ENCODE results near the gene LYRM4.

The LYRM4 gene

DNA sequence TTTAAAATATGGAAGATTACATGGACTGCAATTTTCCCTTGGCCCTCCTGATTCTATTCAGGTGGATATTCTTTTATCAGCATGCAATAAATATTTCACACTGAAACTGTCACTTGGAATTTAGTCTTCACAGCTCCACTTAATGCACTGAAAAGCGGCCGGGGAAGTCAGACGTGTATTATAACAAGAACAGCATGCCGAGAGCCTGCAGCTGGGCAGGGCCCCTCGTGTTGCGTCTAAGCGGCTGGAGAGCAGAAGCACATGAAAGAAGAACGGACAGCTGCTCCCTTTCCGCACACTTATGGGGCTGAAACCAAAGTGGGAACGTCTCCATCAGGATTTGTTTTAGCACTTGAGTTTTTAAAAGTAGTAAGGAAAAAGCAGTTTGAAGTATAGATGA, 57.2 kb downstream of the LYRM4 start:
- no peak for FAIRE-seq

DNA sequence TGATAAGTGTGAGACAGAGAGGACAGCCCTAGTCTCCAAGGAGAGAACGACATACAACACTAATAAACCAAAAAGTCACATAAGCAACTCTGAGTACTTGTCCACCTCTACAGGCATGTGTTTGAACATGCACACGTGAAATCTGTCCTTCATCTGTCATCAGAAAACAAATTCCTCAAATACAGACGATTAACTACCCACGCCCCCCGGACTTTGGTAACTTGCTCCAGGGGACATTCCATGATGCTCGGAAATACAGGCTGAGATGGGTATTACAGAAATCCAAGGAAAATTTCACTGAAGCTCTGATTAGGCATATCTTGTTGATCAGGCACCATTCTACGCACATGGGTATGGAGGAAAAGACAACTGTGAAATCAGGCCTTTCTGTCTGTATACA, 57.8 kb downstream of the LYRM4 start:
- no peak for FAIRE-seq

DNA sequence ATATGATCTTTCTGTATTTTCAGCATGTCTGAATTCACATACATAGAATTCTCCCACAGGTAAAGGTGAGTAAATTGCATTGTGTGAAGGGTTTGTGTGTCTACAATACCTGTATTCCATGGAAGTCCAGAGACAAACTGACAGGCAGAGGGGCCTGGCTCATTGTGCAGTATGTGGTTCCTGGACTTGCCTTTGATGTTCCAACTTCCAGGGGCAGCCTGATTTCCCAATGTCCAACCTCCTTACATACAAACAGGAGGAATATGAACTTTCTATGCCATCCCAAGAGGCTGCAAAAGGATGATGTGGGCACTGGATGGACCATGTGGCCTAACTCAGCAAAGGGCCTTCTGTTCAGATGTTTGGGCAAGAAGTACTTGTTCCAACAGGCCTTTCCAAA, 58.5 kb downstream of the LYRM4 start:
- FAIRE-seq: no peak

DNA sequence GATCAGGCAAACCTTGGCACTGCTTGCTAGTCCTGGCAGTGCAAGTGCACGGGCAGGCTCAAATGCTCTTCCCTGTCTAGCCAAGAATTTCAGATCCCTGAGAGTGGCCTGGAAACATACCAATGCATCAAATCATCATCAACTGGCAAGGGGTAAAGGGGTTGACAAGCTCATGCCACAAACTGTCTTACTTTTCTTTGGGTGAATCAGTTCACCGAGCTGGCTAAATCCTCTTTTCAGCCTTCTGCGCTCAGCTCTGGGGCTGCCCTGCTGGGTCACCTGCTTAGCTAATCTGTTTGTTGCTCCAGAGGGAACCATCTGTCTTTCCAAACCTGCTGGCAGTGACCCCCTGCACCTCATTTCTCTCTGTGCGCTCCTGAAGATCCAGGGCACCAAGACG, 59.5 kb downstream of the LYRM4 start:
- no peak for FAIRE-seq

DNA sequence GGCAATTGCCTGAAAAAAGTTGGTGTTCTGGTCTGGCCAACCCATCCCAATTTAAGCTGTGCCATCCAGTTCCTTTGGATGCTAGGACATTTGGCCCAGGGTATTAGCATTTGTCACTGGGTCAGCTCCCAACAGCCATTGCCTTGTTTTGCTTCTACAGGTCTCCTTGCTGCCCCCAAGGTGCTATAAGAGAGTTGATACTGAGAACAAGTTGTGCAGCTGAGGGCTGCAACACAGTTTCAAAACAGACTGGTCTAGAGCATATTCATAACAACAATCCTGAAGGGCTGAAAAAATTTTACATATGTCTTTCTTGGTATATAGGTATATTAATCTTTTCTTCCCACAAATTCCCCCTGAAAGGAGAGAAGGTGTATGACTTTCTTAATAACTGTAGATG, 61.0 kb downstream of the LYRM4 start:
- no peak for FAIRE-seq

DNA sequence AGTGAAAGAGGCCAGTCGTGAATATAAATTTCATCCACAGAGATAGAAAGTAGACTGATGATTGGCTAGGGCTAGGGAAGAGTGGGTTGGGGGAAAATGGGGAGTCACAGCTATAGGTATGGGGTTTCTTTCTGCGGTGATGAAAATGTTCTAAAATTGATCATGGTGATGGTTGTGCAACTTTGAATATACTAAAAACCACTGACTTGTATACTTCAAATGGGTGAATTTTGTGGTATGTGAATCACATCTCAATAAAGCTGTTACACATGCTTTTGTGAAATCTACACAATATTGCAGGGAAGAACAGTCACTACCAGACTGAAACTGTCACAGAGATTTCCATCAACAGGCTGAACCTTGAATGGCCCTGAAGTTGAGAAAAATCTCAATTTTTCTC, 61.5 kb downstream of the LYRM4 start:
- no peak for FAIRE-seq

DNA sequence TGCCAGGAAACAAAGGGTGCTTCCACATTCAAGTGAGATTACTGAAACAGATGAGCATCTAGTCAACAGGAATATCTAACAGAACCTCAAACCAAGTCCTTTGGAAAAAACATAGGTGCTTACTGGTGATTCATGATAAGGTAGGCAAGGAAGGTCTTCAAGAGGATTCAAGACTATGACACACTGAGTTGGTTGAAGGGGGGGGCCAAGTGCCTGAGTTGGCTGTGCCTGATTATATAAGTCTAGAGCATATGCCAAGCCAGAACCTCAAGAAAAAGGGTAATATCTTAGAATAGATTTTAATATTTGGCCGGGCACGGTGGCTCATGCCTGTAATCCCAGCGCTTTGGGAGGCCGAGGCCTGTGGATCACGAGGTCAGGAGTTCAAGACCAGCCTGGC, 63.7 kb downstream of the LYRM4 start:
- no peak for FAIRE-seq

DNA sequence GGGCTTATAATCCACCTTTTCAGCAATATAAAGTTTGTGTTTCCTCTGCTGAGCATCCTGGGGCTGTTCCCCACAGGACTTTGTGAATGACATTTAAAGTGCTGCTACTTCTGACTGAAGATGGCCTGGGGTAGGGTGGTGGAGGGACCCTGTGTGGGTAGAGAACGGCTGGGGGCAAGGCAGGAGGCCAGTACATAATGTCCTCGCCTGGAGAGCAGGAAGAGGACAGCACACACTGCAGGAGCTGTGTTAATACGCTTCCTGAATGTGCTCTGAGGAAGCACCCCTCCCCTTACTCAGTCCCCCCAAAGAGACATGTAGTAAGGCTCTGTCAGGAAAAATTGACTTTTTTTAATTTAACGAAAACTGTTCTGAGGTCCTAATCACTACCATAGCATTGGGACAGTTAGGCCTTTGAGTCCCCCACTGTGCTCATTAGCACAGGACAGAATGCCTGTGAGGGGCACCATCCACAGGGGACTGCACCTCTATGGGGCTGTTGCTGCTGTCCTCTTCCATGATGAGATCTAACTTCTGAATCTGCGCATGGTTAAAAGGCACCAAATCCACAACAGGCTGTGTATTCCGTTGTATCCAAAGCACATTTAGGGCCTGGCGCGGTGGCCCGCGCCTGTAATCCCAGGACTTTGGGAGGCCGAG, 68.5 kb downstream of the LYRM4 start:
- FAIRE-seq: no peak

DNA sequence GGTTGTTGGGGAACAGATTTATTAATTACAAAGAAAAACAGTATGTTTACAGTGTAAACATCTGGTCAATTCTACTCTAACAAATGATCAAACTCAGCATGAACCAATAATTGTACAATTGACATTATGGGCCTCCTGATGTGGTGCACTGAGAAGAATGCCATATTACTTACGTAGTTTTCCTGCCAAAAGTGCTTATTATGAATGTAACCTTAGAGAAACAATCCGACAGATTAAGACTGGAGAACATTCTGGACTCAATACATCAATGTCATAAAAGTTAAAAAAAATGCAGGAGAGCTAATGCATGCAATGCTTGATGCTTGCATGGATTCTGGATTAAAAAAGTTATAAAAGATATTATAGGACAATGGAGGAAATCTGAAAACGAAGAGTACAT, 69.0 kb downstream of the LYRM4 start:
- FAIRE-seq: no peak

DNA sequence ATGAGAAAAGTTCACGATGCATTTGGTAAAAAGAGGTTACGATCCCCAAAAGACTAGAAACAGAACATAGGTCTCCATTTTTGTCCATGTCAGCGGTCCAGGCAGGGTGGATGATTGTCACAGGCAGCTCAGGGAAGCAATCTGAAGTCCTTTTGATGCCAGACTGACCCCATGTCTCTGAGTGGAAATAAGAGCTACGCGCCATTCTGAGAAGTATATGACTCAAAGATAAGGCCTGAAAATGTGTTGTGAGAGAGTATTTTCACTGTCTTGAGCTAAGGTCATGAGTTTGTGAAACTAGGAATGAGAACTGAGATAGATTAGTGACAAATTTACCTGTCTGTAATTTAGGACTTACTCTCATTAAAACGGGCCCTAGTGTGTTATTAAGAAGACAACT, 69.5 kb downstream of the LYRM4 start:
- FAIRE-seq: no peak

DNA sequence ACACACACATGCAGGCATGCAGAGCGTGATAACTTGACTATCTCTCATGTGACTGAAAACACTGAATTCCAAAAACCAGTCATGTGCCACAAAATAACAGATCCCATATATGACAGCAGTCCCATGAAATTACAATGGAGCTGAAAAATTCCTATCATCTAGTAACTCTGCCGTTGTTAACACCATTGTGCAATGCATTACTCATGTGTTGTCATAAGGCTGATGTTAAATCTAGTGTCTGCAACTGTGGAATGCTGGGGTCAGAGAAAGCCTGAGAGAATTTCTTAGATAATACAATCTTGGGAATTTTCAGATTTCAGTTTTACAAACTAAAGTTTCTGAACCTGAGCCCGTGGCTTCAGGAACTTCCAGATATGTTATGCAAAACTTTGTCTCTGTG, 70.2 kb downstream of the LYRM4 start:
- FAIRE-seq: no peak

DNA sequence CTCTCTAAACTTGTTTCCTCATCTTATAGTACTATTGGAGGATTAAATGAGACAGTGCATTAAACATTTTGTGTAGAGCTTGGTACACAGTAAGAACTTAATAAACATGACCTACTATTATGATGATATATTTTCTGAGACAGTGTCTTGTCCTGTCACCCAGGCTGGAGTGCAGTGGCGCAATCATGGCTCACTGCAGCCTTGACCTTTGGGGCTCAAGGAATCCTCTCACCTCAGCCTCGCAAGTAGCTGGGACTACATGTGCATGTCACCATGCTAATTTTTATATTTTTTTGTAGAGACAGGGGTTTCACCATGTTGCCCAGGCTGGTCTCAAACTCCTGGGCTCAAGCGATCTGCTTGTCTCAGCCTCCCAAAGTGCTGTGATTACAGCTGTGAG, 72.1 kb downstream of the LYRM4 start:
- no peak for FAIRE-seq

DNA sequence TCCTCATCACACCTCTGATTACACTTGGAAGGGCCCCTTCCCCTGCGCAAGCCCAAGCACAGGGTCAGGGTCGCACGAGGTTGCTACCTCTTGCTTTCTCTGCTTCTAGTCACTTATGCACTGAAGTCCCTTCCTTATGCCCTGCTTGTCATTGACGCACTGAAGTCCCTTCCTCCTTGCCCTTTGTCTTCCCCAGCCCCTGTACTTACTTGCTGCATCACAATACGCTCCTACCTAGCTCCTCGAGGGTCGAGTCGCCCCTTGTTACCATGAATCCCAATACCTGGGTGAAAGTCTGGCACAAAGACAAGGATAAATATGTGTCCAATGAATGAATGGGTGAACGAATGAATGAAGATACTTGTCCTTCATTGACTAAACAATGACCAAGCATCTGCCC, 75.9 kb downstream of the LYRM4 start:
- FAIRE-seq: no peak

DNA sequence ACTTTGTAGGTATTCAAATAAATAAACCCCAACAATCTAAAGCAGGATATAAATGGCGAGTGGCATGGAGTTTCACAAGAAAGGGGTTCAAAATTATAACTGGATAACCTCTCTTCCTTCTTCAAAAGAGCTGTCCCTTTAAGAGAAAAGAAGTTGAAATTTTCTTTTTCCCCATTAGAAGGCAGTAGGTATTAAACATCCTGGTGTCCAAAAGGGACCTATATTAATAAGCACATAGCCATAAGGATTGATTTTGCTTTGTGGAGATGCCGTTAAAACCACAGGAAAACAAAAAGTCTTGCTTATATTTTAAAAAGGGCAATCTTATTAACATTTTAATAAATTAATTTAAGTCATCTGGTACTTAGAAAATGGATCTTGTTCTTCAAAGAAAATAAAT, 76.5 kb downstream of the LYRM4 start:
- FAIRE-seq: no peak

DNA sequence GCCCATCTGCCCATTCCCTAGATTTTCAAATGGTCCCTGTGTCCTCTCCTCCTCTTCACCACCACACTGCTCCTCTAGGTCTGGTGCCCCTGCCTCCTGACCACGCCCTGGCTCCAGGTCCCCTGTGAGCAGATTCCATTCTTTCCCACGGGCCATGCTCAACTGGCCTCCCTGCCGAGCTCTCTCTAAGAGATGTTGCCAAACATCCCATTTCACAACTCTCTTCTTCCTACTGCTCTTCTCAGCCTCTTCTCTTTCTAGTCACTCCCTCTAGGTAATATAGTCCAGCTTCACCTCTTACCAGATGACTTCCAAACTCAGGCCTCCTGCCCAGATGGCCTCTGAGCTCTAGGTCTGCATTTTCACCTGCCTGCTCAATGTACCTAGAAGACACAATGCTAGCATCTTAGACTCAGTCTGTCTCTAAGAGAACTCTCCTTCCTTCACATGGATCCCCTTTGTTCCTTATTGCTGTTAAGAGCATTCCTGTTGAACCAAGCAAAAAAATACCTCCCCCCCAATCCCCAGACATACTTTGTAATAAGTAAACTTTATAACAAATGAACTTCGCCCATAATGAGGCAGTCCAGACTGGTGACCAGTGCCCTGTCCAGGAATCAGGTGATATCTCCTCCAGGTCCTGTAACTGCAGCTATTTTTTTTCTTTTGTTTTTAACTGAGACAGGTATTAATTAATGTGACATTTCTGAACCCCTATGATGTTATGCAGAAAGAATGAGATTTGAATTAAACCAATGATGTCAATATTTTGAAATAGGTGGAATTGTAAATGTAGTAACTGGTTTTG, 79.0 kb downstream of the LYRM4 start:
- FAIRE-seq: no peak

DNA sequence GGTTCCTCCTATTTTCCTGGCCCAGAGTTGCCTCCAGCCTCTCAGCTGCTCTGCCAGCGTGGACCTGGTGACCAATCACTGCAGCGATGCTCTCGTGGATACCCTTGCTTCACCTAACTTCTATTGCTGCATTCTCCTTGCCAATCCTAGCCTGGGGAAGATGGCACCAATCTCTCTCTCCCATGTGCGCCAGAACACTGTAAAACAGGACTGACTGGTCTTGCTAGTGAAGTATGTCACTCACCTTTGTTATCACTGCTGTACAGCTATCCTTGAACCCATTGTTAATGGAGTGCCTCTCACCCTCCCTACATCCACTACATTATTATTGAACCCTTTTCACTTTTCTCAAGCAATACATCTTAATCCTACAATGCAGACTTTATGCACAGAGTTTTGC, 80.1 kb downstream of the LYRM4 start:
- no peak for FAIRE-seq

DNA sequence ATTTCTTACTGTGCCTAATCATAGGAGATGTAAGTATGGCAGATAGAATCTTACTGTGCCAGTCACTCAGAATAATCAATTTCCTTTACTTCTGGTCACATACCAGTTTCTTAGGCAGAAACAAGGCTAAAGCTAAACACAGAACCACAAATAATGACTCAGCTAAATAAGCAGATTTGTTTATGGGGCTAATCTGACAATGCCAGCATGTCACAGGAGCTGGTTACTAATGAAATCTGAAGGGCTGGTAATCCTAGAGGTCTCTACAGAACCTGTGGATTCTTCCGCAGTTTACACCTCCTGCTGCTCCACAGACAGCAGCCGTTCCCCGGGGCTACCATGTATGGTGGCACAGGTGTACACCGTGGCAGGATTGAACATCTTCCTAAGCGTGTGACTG, 80.8 kb downstream of the LYRM4 start:
- FAIRE-seq: no peak

DNA sequence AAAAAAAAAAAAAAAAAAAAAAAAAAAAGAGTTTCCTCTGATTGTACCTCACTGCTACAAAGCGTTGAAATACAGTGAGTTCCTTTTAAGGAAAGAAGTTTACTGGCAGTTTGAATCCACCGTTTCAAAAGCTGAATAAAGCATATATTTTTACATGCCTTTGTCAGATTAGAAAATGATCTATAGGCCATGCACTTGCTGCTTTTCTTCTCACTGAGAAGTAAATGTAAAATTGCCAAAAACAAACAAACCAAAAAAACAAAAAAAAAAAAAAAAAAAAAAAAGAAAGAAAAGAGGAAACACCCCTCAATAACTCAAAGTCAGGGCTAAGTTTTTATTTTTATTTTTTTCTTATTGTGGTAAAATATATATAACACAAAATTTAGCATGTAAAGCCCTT, 81.9 kb downstream of the LYRM4 start:
- no peak for FAIRE-seq

DNA sequence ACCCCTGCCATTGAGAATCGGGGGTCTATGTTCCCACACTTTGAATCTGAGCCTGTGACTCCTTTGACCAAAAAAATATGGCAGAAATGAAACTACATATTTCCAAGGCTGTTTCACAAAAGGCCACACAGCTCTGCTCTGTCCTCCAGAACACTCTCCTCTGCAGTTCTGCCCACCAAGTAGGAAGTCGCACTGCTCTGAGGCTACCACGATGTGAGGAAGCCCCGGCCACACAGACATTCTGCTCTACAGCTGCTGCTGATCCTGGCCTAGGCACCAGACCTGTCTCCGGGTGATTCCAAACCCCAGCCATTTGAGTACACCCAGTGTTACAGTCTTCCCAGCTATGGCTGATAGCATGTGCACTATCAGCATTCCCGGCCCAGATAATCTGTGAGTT, 85.1 kb downstream of the LYRM4 start:
- no peak for FAIRE-seq

DNA sequence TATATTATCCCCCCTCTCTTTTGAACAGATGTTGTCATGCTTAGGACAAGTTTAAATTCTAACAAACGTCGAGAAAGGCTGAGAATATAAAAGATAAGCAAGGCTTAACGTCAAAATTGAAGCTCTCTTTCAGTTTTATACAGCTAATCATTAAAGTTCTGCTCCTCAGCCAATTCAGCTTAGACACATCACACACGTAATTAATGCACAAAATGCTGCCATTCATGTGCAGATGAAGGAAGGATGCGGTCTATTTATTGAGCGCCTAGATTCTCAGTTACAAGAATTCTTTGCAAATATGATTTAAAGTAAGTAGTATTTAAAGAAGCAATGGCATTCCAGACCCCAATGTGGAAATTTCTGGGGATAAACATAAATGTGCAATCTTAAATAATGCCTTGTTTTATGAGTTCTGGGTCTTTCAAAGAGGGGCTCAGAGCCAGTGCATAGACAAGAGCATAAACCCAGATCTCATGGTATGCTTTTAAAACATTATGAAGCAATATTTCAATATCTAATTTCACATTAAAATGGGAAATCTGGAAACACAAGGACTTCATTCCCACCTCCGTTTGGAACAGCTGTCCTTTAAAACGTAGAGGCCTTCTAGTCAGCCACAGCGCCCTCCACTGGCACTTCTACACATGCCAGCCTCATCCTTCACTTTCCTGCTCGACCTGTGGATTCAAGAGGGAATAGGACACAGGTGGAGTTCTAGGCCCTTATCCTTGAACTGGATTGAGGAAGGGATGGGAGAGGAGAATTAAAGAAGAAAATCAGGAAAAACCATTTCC, 85.8 kb downstream of the LYRM4 start:
- no peak for FAIRE-seq

DNA sequence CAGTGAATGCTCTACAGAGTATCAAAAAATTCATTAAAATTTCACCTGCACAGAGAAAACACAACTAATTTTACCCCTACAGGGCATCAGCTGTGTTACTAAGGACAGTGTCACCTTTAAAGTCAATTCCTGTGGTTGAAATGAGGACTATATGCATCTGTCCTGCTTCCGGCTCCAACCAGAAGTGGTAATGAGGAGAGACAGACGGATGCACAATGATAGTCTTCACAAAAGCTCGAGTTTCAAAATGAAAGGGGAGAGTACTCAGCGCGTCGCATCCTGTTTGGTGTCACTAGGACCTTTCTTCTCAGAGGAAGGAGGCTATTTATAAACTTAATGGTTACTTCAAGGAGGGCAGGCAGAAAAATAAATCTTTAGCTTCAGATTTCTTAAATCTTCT, 86.5 kb downstream of the LYRM4 start:
- no peak for FAIRE-seq

DNA sequence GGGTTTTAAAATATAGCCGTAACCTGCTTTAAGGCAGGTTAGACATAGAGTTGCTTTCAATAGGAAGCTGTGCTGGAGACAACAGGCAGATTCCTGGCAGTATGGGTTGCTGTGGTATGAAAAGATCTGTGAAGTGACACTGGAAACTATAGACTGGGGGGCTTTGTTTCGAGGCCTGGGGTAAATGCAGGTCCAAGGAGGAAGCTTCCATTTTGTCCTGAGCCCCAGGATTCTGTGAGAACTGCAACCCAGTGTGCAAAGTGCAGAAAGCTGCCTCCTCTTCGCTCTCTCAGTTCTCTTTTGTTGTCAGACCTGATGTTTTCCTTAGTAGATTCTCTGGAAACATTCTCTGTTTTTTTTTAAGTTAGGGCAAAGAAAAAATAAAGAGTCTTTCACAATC, 86.9 kb downstream of the LYRM4 start:
- FAIRE-seq: no peak

DNA sequence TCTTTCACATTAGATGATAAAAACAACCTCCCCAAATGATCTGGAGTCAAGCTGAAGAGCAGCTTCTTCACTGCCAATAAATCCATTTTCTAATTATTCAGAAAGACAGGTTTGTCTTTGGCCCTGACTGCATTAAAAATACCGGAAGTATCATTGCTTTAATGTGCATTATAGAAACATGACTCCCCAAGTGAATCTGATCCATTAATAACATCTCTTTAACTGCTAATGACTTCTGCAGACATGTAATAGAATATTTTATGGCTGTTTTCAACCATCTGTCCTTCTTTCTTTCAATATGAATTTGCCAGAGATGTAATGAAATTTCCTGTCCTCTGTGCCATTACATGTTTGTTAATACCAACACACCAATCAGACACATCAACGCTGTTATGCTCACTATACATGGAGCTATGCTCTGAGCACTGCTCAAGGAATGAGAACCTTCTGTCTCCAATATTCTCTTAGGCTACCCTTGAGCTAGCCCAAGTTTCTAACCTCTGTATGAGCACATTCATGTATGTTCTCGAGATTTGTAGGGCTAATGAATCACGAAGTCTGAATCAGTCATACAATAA, 87.8 kb downstream of the LYRM4 start:
- no peak for FAIRE-seq

Data from endometrium (tissue), 2 donors.